Activated T-cell treated with anti-CD3 and anti-CD28 coated beads for 48 hours (primary cell): Measurements from ENCODE around the gene GPR158.
"Not testable (repeated sequence)": the region's sequence is repeated elsewhere in the genome, so short reads cannot be mapped to it uniquely, and the experiment has no call there.

Source experiments
- DNase-seq: peaks from one replicate; pipeline ENCODE4 v3.0.0-alpha.2; 2020; ENCODE audit warnings: low read depth

Gene GPR158

DNA sequence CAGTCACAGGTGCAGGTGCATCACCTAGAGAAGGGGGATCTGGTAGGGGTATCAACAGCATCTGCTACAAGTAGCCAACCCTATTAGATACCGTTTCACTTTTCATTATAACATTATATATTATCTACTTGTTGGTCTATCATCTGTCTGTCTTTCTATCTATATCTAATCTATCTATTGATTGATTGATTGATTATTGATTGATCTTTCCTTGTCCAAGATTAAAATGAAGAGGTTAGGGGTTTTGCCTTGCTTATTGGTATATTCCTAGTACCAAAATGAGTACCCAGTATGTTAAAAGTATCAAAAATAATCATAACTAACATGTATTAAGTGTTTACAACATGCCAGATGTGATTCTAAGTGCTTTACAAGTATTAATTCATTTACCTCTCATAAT lies 121.5 kb downstream of the GPR158 start:
- no peak for DNase-seq

DNA sequence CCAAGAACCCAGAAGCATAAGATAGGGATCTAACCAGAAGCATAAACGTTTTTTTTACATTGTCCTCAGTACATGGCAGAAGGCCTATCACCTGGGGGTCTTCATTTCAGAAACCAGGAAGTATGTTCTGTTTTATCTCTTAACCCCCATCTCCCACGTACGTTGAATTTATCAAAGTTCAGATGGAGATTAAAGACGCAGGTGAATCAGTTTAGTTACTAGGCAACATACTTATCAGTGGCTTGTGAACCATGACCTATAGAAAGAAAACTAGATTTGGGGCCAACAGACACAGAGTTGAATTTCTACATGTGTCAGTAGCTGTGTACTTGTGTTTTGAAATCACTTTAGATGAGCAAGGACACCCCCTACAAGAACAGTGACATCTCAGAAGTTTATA lies 122.7 kb downstream of the GPR158 start:
- DNase-seq, result no peak

DNA sequence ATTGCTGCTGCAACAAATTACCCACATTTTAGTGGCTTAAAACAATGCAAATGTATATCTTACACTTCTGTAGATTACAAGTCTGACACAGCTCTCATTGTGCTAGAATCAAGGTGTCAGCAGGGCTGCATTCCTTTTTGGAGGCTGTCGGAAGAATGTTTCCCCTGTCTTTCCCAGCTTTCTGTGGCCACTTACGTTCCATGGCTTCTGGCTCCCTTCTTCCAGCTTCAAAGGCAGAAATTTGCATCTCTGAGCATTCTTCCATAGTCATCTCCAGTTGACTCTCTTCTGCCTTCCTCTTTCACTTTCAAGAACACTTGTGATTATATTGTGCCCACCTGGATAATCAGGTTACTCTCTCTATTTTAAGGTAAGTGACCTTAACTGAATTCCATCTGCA lies 125.3 kb downstream of the GPR158 start:
- no peak for DNase-seq

DNA sequence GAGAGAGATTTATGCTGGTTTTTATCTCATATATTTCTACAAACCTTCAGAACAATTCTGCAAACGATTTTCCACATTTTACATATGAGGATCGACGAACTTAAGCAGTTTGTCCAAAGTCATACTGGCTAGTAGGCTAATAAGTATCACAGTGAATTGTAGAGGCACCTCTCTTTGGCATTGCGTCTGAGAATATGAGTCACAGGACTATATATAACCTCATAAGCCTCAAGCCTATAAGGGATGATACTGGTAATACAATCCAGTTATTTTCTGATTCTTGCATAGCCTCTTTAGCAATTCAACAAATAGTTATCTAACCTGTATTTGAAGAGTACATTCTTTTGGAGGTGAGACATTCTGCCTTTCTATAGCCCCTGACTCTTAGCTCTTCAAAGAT lies 129.8 kb downstream of the GPR158 start:
- no peak for DNase-seq

DNA sequence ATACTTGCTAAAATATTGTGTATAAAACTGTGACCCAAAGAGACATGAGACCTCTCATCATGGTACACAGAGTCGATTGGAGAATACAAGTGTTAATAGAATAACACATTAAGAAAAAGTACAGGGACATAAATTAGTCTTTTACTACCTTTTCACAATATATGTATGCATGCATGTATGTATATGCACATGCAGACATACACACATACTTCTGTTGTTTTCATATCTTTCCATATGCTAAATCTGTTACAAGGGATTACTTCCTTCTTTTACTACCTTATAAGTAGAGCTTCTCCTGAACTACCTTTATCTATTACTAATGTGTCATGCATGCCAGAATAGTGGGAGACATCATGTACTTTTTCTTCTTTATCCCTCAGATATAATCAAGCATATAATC lies 131.6 kb downstream of the GPR158 start:
- no peak for DNase-seq

DNA sequence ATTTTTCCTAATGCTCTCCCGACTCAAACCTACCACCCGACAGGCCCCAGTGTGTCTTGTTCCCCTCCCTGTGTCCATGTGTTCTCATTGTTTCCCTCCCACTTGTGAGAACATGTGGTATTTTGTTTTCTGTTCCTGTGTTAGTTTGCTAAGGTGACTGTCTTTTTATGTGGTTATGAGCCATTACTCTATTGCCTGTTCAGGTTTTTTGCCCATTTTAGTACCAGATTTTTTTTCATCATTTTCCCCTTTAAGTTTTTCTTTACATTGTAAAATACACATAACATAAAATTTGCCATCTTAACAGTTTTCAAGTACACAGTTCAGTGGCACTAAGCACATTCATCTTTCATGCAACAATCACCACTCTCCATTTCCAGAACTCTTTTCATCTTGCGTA lies 133.5 kb downstream of the GPR158 start:
- DNase-seq, result no peak

DNA sequence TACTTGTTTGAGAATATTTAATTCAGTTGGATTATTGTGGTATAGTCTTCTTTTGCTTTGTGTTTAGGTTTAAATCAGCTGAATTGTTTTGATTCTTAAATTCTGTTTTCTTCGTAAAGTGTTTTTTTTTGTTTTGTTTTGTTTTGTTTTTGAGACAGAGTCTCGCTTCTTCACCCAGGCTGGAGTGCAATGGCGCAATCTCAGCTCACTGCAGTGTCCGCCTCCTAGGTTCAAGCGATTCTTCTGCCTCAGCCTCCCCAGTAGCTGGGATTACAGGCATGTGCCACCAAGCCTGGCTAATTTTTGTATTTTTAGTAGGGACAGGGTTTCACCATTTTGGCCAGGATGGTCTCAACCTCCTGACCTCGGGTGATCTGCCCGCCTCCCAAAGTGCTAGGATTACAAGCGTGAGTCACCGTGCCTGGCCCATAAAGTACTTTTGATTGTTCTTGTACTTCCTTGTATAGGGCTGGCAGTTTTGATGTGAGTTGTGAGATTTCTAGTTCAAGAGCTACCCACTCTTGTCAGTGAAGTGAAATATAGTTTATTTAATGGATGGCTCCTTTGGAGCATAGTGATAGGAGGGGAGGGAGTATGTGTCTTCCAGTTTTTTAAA lies 142.9 kb downstream of the GPR158 start:
- DNase-seq, result not testable (repeated sequence)

DNA sequence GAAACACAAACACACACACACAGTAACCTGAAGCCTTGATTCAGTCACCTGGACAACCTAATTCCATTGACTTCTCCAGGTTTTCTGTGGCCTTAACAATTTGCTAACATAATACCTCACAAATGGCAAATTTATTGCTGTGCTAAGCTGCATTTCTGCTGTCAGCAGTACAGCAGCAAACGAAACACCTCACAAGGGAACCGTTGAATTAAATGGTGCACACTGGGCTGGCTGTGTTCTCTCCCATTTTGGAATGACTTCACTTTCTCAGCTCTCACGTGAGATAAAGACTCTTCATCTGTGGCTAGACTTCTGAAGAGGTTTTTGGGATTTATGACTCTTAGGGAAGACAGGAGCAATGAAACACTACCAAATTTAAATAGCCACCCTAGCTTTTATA lies 152.5 kb downstream of the GPR158 start:
- DNase-seq, result no peak

DNA sequence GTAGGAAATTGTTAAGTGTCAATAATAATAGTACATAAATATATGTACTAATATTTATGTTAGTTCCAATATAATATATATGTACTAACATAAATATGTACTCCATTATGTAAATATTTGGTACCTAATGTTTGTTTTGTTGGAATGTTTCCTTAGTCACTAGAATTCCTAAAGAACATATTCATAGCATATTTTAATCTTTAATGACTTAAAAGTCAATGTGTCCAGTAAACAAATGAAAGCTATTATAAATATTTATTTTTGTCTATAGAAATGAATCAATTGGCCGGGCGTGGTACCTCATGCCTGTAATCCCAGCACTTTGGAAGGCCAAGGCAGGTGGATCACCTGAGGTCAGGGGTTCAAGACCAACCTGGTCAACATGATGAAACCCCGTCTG lies 153.6 kb downstream of the GPR158 start:
- no peak for DNase-seq

DNA sequence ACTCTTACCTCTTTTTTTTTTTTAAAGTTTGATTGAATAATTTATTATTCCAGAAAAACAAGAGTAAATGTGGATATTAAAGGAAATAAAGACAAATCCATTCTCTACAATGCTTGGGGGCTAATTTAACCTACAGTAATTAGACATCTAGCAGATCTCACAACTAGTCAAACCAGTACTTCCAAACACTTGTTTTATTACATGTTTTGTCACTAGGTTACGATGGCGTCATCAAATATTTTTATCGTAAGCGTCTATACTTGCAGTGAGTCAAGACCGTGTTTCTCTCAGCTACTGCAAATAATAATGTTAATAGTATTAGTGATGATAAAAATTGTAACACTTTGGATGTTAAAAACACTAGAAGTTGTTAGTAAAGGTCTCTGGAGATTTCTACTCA lies 154.8 kb downstream of the GPR158 start:
- not testable (repeated sequence) for DNase-seq

DNA sequence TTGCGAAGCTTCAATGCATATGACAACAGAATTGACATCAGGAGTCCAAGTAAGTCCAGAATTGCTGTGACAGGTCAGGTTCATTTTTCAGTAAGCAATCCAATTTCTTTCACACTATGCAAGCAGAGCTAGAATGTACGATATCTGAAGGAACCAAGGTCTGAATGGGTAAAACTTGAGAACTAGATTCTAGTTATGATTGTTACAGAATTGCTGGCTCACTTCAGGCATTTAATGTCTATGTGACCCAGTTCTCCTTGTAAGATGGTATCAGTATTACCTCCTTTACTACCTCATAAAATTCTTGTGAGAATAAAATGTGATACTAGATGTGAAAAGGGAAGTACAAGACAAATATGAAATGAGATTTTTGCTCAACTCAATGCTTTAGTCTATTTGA lies 159.6 kb downstream of the GPR158 start:
- no peak for DNase-seq

DNA sequence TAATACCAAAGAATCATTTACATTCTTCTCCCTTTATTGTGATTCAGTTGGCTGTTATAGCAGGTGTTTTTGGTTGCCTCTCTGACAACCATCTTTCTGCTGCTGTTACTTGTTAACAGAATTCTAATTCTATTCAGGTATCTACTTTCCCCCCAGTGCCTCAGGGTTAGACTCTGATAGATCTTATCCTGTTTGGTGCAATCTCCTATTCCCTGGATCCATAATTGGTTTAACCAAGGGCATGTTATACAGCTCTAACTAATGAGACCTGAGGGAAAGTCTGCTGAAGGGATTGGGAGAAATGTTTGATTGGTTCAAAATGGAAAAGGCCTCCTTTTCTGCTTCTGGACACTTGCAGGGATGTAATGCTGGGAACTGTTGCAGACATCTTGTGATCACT lies 161.5 kb downstream of the GPR158 start:
- DNase-seq, result no peak

DNA sequence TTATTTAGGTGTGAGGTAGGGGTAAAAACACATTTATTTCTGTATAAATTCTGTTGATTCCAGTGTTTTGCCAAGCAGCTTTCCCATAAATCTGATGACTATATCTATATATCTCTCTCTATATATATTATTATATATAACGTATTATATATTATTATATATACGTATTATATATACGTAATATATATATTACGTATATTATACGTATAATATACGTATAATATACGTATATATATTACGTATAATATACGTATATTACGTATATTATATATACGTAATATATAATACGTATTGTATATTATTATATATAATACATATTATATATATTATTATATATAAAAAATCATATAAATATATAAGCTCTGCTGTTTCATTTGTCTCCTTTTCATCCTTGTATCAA lies 163.5 kb downstream of the GPR158 start:
- DNase-seq, result no peak

DNA sequence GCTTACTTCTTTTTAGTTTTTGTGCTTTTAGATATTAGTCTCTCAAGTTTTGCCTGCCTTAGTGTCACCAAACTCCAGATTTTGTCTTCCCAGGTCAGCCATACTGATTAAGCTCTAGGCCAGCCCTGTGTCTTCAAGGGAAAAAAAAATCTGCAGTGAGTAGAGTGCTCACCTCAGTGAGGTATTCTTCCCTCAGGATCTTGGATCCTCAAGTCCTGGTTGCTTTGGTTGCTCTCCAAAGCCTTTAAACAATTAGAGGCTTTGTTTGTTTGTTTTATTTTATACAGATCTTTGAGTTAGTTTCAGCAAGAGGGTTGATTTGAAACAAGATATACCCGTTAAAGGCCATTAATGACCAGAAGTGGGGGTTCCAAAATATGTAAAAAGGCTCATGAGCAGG lies 165.2 kb downstream of the GPR158 start:
- DNase-seq, result no peak

DNA sequence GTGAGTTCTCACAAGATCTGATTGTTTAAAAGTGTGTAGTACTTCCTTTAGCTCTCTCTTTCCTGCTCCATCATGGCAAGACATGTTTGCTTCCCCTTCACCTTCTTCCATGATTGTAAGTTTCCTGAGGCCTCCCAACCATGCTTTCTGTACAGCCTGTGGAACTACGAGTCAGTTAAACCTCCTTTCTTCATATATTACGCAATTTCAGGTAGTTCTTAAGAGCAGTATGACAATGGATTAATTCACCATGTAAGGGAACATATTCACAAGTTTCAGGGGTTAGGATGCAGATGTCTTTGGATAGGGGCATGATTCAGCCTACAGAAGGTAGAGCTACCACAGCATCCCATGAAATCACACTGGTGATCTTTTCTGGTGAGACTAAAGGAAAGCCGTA lies 174.7 kb downstream of the GPR158 start:
- DNase-seq, result no peak

DNA sequence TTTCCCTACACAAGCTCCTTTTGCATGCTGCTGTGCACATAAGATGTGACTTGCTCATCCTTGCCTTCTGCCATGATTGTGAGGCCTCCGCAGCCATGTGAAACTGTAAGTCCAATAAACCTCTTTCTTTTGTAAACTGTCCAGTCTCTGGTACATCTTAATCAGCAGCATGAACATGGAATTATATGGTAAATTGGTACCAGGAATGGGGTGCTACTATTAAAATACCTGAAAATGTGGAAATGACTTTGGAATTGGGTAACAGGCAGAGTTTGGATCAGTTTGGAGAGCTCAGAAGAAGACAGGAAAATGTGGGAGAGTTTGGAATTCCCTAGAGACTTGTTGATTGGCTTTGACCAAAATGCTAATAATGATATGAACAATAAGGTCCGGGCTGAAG lies 181.8 kb downstream of the GPR158 start:
- no peak for DNase-seq

DNA sequence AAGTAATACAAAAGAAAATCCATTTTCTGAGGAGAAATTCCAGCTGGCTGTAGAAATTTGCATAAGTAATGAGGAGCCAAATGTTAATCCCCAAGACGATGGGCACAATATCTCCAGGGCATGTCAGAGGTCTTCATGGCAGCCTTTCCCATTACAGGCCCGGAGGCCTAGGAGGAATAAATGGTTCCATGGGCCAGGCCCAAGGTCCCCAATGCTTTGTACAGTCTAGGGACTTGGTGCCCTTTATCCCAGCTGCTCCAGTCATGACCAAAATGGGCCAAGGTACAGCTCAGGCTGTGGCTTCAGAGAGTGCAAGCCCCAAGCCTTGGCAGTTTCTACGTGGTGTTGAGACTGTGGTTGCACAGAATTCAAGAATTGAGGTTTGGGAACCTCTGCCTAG lies 182.5 kb downstream of the GPR158 start:
- DNase-seq, result no peak

DNA sequence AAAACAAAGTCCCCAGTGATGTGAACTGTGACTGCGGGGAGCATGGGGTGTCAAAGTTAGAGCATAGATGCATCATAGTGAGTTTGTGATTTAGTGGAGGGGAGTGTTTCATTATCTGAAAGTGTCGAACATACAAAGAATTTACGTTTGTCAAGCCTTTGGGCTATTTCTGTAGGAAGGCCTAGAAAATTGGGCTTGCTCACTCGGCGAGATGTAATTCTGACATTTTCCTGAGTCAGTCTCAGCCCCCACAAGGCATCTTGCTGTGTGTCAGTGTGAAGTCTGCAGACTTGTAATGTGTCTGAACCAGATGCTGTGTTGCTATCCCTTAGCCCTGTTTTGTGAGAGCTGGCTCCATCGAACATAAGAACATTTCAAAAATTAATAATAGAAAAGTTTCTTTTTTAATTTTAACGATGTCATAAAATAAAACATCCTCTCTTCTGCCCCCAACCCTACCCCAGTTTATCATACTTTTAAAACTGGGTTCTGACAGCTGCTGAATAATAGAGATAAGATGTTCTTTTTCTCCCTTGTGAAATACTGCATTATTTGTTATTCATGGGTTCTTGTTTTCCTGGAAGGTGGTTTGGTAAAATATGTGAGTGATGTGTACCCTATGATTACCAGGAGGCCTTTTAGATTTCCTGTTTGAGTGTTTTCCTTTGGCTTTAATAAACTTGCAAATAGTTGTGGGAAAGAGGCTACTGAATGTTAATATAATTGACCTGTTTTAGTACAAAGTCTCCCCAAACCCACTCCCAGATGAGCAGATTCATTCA lies 207.4 kb downstream of the GPR158 start:
- no peak for DNase-seq

DNA sequence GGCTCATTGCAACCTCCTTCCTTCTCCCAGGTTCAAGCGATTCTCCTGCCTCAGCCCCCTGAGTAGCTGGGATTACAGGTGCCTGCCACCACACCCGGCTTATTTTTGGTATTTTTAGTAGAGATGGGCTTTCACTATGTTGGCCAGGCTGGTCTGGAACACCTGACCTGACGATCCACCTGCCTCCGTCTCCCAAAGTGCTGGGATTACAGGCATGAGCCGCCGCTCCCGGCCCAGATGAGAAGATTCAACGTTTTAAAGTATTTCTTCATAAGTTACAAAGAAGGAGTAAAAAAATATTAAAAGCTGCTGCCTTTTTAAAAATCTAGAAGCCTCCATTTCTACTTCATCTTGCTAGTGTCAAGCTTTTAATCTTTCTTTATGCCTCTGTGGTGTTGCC lies 208.1 kb downstream of the GPR158 start:
- not testable (repeated sequence) for DNase-seq

DNA sequence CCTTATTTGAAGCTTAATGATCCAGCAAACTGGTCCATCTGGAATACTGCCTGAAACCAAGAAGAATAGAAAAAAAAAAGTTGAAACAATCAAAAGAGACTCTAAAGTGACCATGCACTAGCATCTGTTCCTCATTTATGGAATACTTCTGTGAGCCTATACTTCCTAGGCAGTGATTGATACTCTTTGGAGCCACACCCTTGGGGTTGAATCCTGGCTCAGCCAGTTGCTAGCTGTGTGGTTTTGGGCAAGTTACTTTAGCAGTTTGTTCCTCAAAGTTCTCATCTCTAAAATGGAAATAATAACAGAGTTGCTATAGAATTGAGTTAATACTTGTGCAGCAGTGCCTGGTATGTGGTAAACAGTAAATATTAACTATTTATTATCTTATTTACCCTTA lies 208.9 kb downstream of the GPR158 start:
- no peak for DNase-seq

DNA sequence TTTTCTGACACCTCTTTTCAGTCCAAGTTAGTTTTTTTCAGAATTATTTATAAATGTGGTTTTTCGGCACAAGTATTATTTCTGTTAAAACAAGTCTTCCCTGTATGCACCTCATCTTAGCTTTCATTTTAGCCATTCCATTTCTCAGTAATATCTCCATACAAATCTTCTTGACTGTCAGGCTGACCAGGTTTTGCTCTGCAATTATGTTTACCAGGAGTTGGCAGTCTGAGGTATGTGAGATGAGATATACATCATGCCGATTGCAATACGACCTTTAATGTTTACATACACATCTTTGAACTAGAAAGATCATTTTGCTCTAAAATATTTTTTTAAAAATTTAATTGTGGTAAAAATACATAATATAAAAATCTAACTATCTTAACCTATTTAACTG lies 209.8 kb downstream of the GPR158 start:
- no peak for DNase-seq

DNA sequence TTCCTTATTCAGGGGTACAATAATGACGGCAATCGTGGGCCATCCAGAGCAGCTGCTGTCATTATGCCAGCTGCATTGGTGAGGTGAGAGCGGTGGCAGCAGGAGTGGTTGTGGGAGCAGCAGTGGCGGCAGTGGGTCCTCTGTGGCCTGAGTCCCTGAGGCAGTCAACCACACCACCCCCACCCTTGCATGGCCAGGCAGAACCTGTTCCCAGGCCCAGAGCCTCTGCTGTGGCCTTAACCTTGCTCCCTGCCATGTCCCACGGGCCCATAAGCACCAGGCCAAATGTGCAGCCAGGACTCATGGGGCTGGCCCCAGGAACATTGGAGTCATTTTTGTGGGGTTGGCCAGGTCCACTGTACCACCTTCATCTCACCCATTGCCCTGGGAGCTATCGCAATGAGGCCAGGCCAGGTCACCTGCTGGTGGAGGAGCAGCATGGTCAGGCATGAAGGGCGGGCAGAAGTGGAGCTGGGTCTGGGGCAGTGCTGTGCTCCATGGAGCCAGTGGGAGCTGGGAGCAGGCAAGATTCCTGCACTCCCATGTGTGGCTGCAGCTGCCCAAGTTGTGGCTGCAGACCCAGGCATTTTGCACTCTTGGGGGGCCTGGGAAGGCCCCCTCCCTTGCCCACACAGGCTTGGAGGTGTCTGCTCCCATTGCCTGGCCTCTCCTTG lies 213.5 kb downstream of the GPR158 start:
- no peak for DNase-seq

DNA sequence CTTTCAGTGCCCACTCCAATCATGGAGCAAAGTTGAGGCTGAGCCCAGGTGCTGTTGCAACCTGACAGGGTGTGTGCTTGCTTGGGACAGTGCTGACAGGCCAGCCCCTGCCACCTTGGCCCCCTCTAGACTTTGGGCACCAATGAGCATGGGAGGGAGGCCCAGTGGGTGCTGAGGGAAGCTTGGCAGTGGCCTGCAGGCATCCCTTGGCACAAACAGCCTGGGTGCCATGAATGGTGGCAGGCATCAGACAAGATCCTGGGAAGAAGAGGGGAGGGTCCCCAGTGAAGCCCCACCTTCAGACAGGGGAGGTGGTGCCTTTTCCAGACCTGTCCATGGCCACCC lies 214.0 kb downstream of the GPR158 start:
- DNase-seq, result no peak

DNA sequence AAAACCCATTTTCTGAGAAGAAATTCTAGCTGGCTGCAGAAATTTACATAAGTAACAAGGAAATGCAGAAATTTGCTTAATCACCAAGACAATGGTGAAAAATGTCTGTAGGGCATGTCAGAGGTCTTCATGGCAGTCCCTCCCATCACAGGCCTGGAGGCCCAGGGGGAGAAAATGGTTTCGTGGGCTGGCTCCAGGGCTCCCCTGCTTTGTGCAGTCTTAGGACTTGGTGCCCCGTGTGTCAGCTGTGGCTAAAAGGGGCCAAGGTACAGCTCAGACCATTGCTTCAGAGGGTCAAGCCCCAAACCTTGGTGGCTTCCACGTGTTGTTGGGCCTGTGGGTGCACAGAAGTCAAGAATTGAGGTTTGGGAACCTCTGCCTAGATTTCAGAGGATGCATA lies 215.9 kb downstream of the GPR158 start:
- DNase-seq, result no peak
